ENCODE measurements around the gene CHORDC1. TPM values are rescaled to one million over a fixed set of nuclear protein-coding genes. Genes with fewer than 3 reads are reported as not detected.

CHORDC1 gene
- total RNA-seq: 34.1 and 37.0 TPM in 2 replicates

DNA sequence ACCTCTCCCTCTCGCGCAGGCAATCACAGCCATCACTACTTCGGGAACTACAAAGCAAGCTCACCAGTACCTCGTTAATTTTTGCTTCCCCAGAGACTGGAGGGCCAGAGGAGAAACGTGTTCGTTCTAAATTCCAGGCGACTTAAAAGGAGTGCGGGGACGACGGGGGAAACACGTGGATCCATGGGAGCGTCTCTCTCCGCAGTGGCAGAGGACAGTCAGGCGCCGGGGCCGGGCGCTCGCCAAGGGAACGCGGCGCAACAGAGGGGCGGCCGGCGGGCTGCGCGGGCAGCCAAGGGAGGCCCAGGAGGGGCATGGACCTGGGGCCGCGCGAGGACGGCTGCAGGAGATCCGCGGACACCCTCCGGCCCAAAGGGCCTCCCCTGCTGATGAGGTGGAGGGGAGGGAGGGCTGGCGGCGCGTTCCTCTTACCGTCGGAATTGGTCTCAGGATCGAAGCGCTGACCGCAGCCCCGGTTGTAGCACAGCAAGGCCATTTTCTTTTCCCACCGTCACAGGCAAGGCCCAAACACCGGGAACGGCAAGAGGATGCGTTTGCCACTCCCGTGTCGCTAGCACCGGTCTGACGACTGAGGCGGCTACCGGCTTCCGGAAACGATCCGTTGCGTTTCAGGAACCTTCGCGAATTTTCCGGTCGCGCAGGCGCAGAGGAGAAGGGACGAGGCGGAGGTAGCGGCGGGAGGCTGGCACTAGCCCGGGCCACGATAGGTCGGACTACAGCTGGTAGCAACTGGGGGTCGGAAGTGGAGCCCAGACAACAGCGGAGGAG, at the start of gene CHORDC1:
CHORDC1 (minus strand) TSS at position 591 of the 789 bp plus-strand sequence; CDS start at position 496, 95 bp downstream.

Other genes starting within 250 kb of the CHORDC1 start
- gene TRIM49C, start 191.9 kb downstream of the CHORDC1 start, total RNA-seq: not detected in 2 replicates
- gene UBTFL1, start 137.1 kb downstream of the CHORDC1 start, total RNA-seq: not detected in 2 replicates
- gene NAALAD2, start 88.4 kb downstream of the CHORDC1 start, total RNA-seq: 2.0 and 2.2 TPM in 2 replicates

Data from bronchus fibroblast of lung (primary cell).